HG03108 (cell line): Measurements from ENCODE around the gene TRIOBP.

Experiments used
- ATAC-seq: cut with Tn5 transposase; IDR thresholded peaks from one replicate; pipeline ENCODE4 v1.9.1; 2021; ENCODE audit warnings: moderate library complexity; ENCODE audit not compliant: unreplicated experiment

The TRIOBP gene

GRCh38 chr22:37823134-37823985 is 126.5 kb downstream of the TRIOBP start, which contains the start of gene GALR3:
Gene GALR3, plus strand, starts transcription at chr22:37823382. Its CDS starts 25 bp downstream, at chr22:37823407.
- no peak for ATAC-seq

GRCh38 chr22:37824674-37825641 is 128.1 kb downstream of the TRIOBP start:
- ATAC-seq, result no peak
